ENCODE data around the gene AXDND1. TPM values are rescaled to one million over a fixed set of nuclear protein-coding genes. Genes with fewer than 3 reads are reported as not detected.

Gene AXDND1
- total RNA-seq, 1 experiment from 2014 or later = 0.53 TPM

- no peak overlapping the region for H3K4me3 ChIP-seq
- H3K36me3 ChIP-seq = no peaks in the 10 kb centered on the region
- no peaks in the 10 kb centered on the region for H3K4me1 ChIP-seq (replicated peaks)
- no peak overlapping the region for H3K27ac ChIP-seq
- no peaks in the 10 kb centered on the region for H3K27me3 ChIP-seq (replicated peaks)
- no peaks in the 10 kb centered on the region for H3K9me3 ChIP-seq (replicated peaks)
- no peak for DNase-seq (ENCODE audit: low read depth in 1 of 2, low spot score in 2 of 2)
Observed at GRCh38 chr1:179529482-179530195, 163.9 kb downstream of the AXDND1 start.

GRCh38 chr1:179530352-179530751 is 164.6 kb downstream of the AXDND1 start:
- Histone ChIP-seq H3K27ac (no peak overlapping the region), H3K36me3 (no peaks in the 10 kb centered on the region), H3K4me1 (replicated peaks) (no peaks in the 10 kb centered on the region), H3K4me3 (no peak overlapping the region), H3K27me3 (replicated peaks) (no peaks in the 10 kb centered on the region), H3K9me3 (replicated peaks) (no peaks in the 10 kb centered on the region)
- DNase-seq (ENCODE audit: low read depth in 1 of 2, low spot score in 2 of 2) = no peak

- H3K27me3 ChIP-seq (replicated peaks) = peaks cover 4% of the 10 kb centered on the region; the same call in 1 of the 2 replicates
Observed at GRCh38 chr1:179541774-179542173, 176.0 kb downstream of the AXDND1 start.

GRCh38 chr1:179545321-179545720 is 179.6 kb downstream of the AXDND1 start:
- Histone ChIP-seq H3K9me3 (replicated peaks) (no peaks in the 10 kb centered on the region), H3K4me3 (no peak overlapping the region), H3K27me3 (replicated peaks) (peaks cover 4% of the 10 kb centered on the region; the same call in 1 of the 2 replicates), H3K36me3 (no peaks in the 10 kb centered on the region), H3K4me1 (replicated peaks) (peaks cover under 1% of the 10 kb centered on the region; the same call in 1 of the 2 replicates), H3K27ac (no peak overlapping the region)
- no peak for DNase-seq (ENCODE audit: low read depth in 1 of 2, low spot score in 2 of 2)

More at GRCh38 chr1:179541774-179542173, 176.0 kb downstream of the AXDND1 start:
- Histone ChIP-seq H3K4me3 (no peak overlapping the region), H3K4me1 (replicated peaks) (no peaks in the 10 kb centered on the region), H3K27ac (no peak overlapping the region), H3K9me3 (replicated peaks) (no peaks in the 10 kb centered on the region), H3K36me3 (no peaks in the 10 kb centered on the region)
- DNase-seq (ENCODE audit: low read depth in 1 of 2, low spot score in 2 of 2) = no peak

GRCh38 chr1:179547021-179547535 is 181.3 kb downstream of the AXDND1 start:
- no peak for DNase-seq (ENCODE audit: low read depth in 1 of 2, low spot score in 2 of 2)
- peaks cover 18% of the 10 kb centered on the region for H3K4me1 ChIP-seq (replicated peaks)
- H3K27ac ChIP-seq = no peak overlapping the region
- H3K27me3 ChIP-seq (replicated peaks) = peaks cover 4% of the 10 kb centered on the region; the same call in 1 of the 2 replicates
- no peak overlapping the region for H3K4me3 ChIP-seq
- no peaks in the 10 kb centered on the region for H3K36me3 ChIP-seq
- no peaks in the 10 kb centered on the region for H3K9me3 ChIP-seq (replicated peaks)

- no peaks in the 10 kb centered on the region for H3K36me3 ChIP-seq
- no peak overlapping the region for H3K4me3 ChIP-seq
- H3K4me1 ChIP-seq (replicated peaks) = peaks cover 18% of the 10 kb centered on the region
- no peak for DNase-seq (ENCODE audit: low read depth in 1 of 2, low spot score in 2 of 2)
- no peaks in the 10 kb centered on the region for H3K9me3 ChIP-seq (replicated peaks)
- H3K27me3 ChIP-seq (replicated peaks) = no peaks in the 10 kb centered on the region
- no peak overlapping the region for H3K27ac ChIP-seq
Observed at GRCh38 chr1:179548666-179549367, 183.0 kb downstream of the AXDND1 start.

GRCh38 chr1:179549368-179549700 is 183.6 kb downstream of the AXDND1 start:
- Histone ChIP-seq H3K9me3 (replicated peaks) (no peaks in the 10 kb centered on the region), H3K27me3 (replicated peaks) (no peaks in the 10 kb centered on the region), H3K36me3 (no peaks in the 10 kb centered on the region), H3K27ac (no peak overlapping the region), H3K4me1 (replicated peaks) (peaks cover 18% of the 10 kb centered on the region), H3K4me3 (no peak overlapping the region)
- no peak for DNase-seq (ENCODE audit: low read depth in 1 of 2, low spot score in 2 of 2)

- Histone ChIP-seq H3K27me3 (replicated peaks) (no peaks in the 10 kb centered on the region), H3K4me3 (no peak overlapping the region), H3K9me3 (replicated peaks) (no peaks in the 10 kb centered on the region), H3K4me1 (replicated peaks) (peaks cover 18% of the 10 kb centered on the region), H3K36me3 (no peaks in the 10 kb centered on the region), H3K27ac (peak overlapping the region; percentile 87)
- peak; percentile 68 to 78 for DNase-seq (ENCODE audit: low read depth in 1 of 2, low spot score in 2 of 2)
Observed at GRCh38 chr1:179550746-179551682, 185.2 kb downstream of the AXDND1 start.

- DNase-seq (ENCODE audit: low read depth in 1 of 2, low spot score in 2 of 2) = no peak
- H3K4me3 ChIP-seq = no peak overlapping the region
- H3K4me1 ChIP-seq (replicated peaks) = peaks cover 18% of the 10 kb centered on the region
- no peaks in the 10 kb centered on the region for H3K9me3 ChIP-seq (replicated peaks)
- H3K27me3 ChIP-seq (replicated peaks) = peaks cover 2% of the 10 kb centered on the region; the same call in 1 of the 2 replicates
- H3K36me3 ChIP-seq = no peaks in the 10 kb centered on the region
- no peak overlapping the region for H3K27ac ChIP-seq
Observed at GRCh38 chr1:179554427-179554826, 188.7 kb downstream of the AXDND1 start.

GRCh38 chr1:179558078-179558477 is 192.3 kb downstream of the AXDND1 start:
- DNase-seq (ENCODE audit: low read depth in 1 of 2, low spot score in 2 of 2) = no peak

GRCh38 chr1:179575497-179576314 is 209.9 kb downstream of the AXDND1 start, which contains the start of gene NPHS2:
TSS of gene NPHS2 (minus strand) at chr1:179575948. CDS start at chr1:179575864, 84 bp downstream.
- H3K27ac ChIP-seq = no peak within 1 kb of the TSS
- no peaks in the 10 kb centered on the region for H3K9me3 ChIP-seq (replicated peaks)
- DNase-seq (ENCODE audit: low read depth in 1 of 2, low spot score in 2 of 2) = no peak
- no peaks in the 10 kb centered on the region for H3K4me1 ChIP-seq (replicated peaks)
- no peak within 1 kb of the TSS for H3K4me3 ChIP-seq
- H3K36me3 ChIP-seq = no peaks in the 10 kb centered on the region
- H3K27me3 ChIP-seq (replicated peaks) = peaks cover 56% of the 10 kb centered on the region

More at GRCh38 chr1:179558078-179558477, 192.3 kb downstream of the AXDND1 start:
- Histone ChIP-seq H3K27ac (no peak overlapping the region), H3K27me3 (replicated peaks) (peaks cover 2% of the 10 kb centered on the region), H3K9me3 (replicated peaks) (no peaks in the 10 kb centered on the region), H3K4me1 (replicated peaks) (no peaks in the 10 kb centered on the region), H3K36me3 (no peaks in the 10 kb centered on the region), H3K4me3 (no peak overlapping the region)

GRCh38 chr1:179576509-179576908 is 210.7 kb downstream of the AXDND1 start:
- H3K4me3 ChIP-seq = no peak overlapping the region
- H3K4me1 ChIP-seq (replicated peaks) = no peaks in the 10 kb centered on the region
- no peak for DNase-seq (ENCODE audit: low read depth in 1 of 2, low spot score in 2 of 2)
- H3K27ac ChIP-seq = no peak overlapping the region
- H3K36me3 ChIP-seq = no peaks in the 10 kb centered on the region
- no peaks in the 10 kb centered on the region for H3K9me3 ChIP-seq (replicated peaks)
- peaks cover 56% of the 10 kb centered on the region for H3K27me3 ChIP-seq (replicated peaks)

Measured in SJSA1 (cell line).